ENCODE measurements around the gene FXYD2.

DNA sequence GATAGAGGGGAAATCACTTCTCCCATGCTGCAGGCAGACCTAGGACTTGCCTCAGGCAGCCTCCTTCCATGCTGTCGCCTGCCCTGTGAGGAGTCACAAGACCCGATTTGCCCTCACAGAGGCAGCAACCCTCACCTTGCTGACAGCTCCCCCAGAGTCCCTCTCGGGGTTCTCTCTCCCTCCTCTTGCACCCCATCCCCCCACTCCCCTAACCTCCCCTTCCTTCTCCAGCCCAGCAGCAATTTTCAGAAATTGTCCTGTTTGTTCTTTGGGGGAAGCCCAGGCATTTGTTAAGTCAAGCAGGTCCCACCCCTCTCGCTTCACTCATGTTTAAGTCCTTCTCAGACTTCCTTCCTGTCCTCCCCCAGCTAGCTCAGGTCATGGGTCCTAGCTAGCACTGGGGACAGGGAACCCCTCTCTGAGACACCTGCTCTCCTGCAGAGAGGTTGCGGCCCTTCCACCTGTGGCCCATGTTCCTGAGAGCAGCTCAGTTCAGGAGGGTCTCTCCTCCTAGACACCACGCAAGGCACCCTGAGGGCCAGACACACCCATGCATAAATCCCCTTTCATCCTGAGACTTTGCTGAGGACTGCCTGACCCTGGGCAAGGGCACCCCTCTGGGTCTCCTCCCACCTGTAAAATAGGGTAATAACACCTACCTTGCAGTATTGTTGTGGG is 6.3 kb upstream of the FXYD2 start:
- TF ChIP-seq EZH2 (IDR thresholded peaks at IDR 0.05; ENCODE audit: insufficient read depth, poor library complexity, severe bottlenecking) = no peak
- no peak for TF ChIP-seq EZH2phosphoT487 (IDR thresholded peaks at IDR 0.05; ENCODE audit: insufficient read depth, low read depth)

Measured in GM23248 (cell line).